PFSK-1 (cell line): ENCODE measurements around the gene GCG.

Source experiments
- FOXP2 ChIP-seq: optimal IDR thresholded peaks from 2 replicates; pipeline ENCODE3; 2011; ENCODE audit warnings: borderline replicate concordance, control low read depth, inconsistent platforms; ENCODE audit not compliant: insufficient read depth; ENCODE audit errors: extremely low read length, extremely low read depth
- POLR2AphosphoS5 ChIP-seq: IDR thresholded peaks from 2 replicates; pipeline ENCODE4 v1.6.1; 2012; ENCODE audit warnings: low read depth, mild to moderate bottlenecking, control low read depth, low read length, moderate library complexity
- SIN3A ChIP-seq: IDR thresholded peaks from 2 replicates; pipeline ENCODE4 v1.6.1; 2012; ENCODE audit warnings: mild to moderate bottlenecking, low read length, moderate library complexity, borderline replicate concordance; ENCODE audit not compliant: insufficient read depth
- TAF1 ChIP-seq: IDR thresholded peaks from 2 replicates; pipeline ENCODE4 v1.6.1; 2012; ENCODE audit warnings: low read length, control low read depth, borderline replicate concordance; ENCODE audit not compliant: insufficient read depth
- TF ChIP-seq, protein P1 (sequence below), 2 experiments: IDR thresholded peaks; 2 replicates each; pipeline versions ENCODE4 v1.6.1 to v1.8.0; 2011 to 2012; ENCODE audit warnings: low read depth in 2 of 2, low read length in 2 of 2, control low read depth in 1 of 2, inconsistent platforms in 1 of 2, mild to moderate bottlenecking in 1 of 2, moderate library complexity in 1 of 2; ENCODE audit not compliant: insufficient read depth in 1 of 2

GCG gene

GRCh38 chr2:162172802-162173370, 20.8 kb upstream of the GCG start:
- TF ChIP-seq SIN3A (no peak), POLR2AphosphoS5 (no peak), FOXP2 (no peak), TAF1 (no peak)
- TF ChIP-seq, protein P1, sequence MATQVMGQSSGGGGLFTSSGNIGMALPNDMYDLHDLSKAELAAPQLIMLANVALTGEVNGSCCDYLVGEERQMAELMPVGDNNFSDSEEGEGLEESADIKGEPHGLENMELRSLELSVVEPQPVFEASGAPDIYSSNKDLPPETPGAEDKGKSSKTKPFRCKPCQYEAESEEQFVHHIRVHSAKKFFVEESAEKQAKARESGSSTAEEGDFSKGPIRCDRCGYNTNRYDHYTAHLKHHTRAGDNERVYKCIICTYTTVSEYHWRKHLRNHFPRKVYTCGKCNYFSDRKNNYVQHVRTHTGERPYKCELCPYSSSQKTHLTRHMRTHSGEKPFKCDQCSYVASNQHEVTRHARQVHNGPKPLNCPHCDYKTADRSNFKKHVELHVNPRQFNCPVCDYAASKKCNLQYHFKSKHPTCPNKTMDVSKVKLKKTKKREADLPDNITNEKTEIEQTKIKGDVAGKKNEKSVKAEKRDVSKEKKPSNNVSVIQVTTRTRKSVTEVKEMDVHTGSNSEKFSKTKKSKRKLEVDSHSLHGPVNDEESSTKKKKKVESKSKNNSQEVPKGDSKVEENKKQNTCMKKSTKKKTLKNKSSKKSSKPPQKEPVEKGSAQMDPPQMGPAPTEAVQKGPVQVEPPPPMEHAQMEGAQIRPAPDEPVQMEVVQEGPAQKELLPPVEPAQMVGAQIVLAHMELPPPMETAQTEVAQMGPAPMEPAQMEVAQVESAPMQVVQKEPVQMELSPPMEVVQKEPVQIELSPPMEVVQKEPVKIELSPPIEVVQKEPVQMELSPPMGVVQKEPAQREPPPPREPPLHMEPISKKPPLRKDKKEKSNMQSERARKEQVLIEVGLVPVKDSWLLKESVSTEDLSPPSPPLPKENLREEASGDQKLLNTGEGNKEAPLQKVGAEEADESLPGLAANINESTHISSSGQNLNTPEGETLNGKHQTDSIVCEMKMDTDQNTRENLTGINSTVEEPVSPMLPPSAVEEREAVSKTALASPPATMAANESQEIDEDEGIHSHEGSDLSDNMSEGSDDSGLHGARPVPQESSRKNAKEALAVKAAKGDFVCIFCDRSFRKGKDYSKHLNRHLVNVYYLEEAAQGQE (IDR thresholded peaks at IDR 0.05; ENCODE audit: insufficient read depth in 1 of 2, low read depth in 2 of 2, low read length in 2 of 2) = no peak

GRCh38 chr2:162166745-162167144, 14.7 kb upstream of the GCG start:
- TF ChIP-seq SIN3A (no peak), TAF1 (no peak), FOXP2 (no peak), POLR2AphosphoS5 (no peak)
- TF ChIP-seq, protein P1 (IDR thresholded peaks at IDR 0.05; ENCODE audit: insufficient read depth in 1 of 2, low read depth in 2 of 2, low read length in 2 of 2) = no peak

DNA sequence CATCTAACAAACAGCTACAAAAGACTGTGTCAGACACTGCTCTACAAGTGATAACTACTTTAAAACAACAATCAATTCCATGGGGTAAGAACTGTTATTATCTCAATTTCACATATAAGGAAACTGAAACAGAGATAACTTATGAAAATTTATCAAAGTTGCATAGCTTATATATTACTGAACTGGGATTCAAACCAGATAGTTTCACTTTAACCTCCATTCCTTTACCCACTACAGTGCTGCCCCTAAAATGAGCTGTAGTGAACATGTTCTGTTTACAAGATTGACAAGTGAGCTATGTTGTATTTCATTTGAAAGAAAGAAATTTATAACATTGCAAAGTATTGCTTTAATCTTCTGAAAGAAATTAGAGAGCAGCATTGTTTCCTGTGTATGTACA, 14.1 kb upstream of the GCG start:
- TF ChIP-seq POLR2AphosphoS5 (no peak), TAF1 (no peak), SIN3A (no peak), FOXP2 (no peak)
- TF ChIP-seq, protein P1 (IDR thresholded peaks at IDR 0.05; ENCODE audit: insufficient read depth in 1 of 2, low read depth in 2 of 2, low read length in 2 of 2) = no peak

- TF ChIP-seq, protein P1 (IDR thresholded peaks at IDR 0.05; ENCODE audit: insufficient read depth in 1 of 2, low read depth in 2 of 2, low read length in 2 of 2) = no peak
- TF ChIP-seq POLR2AphosphoS5 = no peak
- no peak for TF ChIP-seq FOXP2
- no peak for TF ChIP-seq SIN3A
- no peak for TF ChIP-seq TAF1
These were observed 12.8 kb upstream of the GCG start for GRCh38 chr2:162164802-162165201.

- TF ChIP-seq FOXP2 = no peak
- TF ChIP-seq TAF1 = no peak
- TF ChIP-seq, protein P1 (IDR thresholded peaks at IDR 0.05; ENCODE audit: insufficient read depth in 1 of 2, low read depth in 2 of 2, low read length in 2 of 2) = no peak
- TF ChIP-seq SIN3A = no peak
- no peak for TF ChIP-seq POLR2AphosphoS5
These were observed 7.4 kb upstream of the GCG start for GRCh38 chr2:162159446-162159845.
